H1 (cell line): ENCODE results near the gene ZDHHC11B. TPM values are rescaled to one million over a fixed set of nuclear protein-coding genes. Genes with fewer than 3 reads are reported as not detected.
"Not testable (repeated sequence)": the region's sequence is repeated elsewhere in the genome, so short reads cannot be mapped to it uniquely, and the experiment has no call there.

ENCODE experiments used
- CTCF ChIA-PET: fragments of 300-600 bp; sonication (Branson Sonifier 250); formaldehyde crosslinking; loops from one replicate; lab custom pipeline; 2021; ENCODE audit not compliant: partially characterized antibody; lab: Charles Lee
- POLR2A ChIA-PET: fragments of 300-600 bp; sonication (Branson Sonifier 250); formaldehyde crosslinking; loops from one replicate; lab custom pipeline; 2021; ENCODE audit warnings: inconsistent platforms; ENCODE audit not compliant: partially characterized antibody; lab: Charles Lee
- DNase-seq, 2 experiments: peaks; one replicate each; pipeline versions ENCODE4 v3.0.0 to v3.0.0-alpha.2; 2010 to 2022; ENCODE audit warnings: low spot score in 2 of 2, low read depth in 1 of 2, mixed read lengths in 1 of 2
- FAIRE-seq: peaks from 2 replicates; lab custom pipeline; 2011; peaks lifted over from hg19 to GRCh38; lab: Jason Lieb, UNC
- H2AFZ ChIP-seq: 2 replicates; pipeline ENCODE4 v1.8.1; 2012; ENCODE audit warnings: low read length, inconsistent platforms
- H2AK5ac ChIP-seq: 2 replicates; pipeline ENCODE4 v1.6.1; 2013; ENCODE audit warnings: low read depth, low read length
- H2BK120ac ChIP-seq: replicated peaks from 2 replicates; pipeline ENCODE3; 2013; ENCODE audit warnings: low read depth, low read length, inconsistent platforms
- H2BK12ac ChIP-seq: 2 replicates; pipeline ENCODE4 v1.6.1; 2013; ENCODE audit warnings: low read depth, low read length
- H2BK15ac ChIP-seq: 2 replicates; pipeline ENCODE4 v1.6.1; 2013; ENCODE audit warnings: low read length
- H2BK20ac ChIP-seq: 2 replicates; pipeline ENCODE4 v1.6.1; 2013; ENCODE audit warnings: low read length
- H2BK5ac ChIP-seq: 2 replicates; pipeline ENCODE4 v1.6.1; 2013; ENCODE audit warnings: low read depth, low read length
- H3K14ac ChIP-seq: 2 replicates; pipeline ENCODE4 v1.6.1; 2013; ENCODE audit warnings: inconsistent platforms; ENCODE audit not compliant: insufficient read length
- H3K18ac ChIP-seq: 2 replicates; pipeline ENCODE4 v1.6.1; 2013; ENCODE audit warnings: low read length; ENCODE audit errors: extremely low read depth
- H3K23ac ChIP-seq: 2 replicates; pipeline ENCODE4 v1.6.1; 2013; ENCODE audit warnings: inconsistent platforms; ENCODE audit not compliant: insufficient read length
- H3K23me2 ChIP-seq: 2 replicates; pipeline ENCODE4 v1.6.1; 2013; ENCODE audit warnings: low read depth, low read length
- H3K27ac ChIP-seq: 2 replicates; pipeline ENCODE4 v1.6.1; 2011; ENCODE audit warnings: low read depth, low read length, inconsistent platforms
- H3K27me3 ChIP-seq, 4 experiments: replicated peaks in 1 of 4; 1 replicate in 1 of 4; 2 replicates in 3 of 4; pipeline versions ENCODE4 v1.6.1 to v1.8.1; 2011 to 2013; ENCODE audit warnings: low read length in 3 of 4, mild to moderate bottlenecking in 3 of 4, inconsistent platforms in 2 of 4, mixed read lengths in 2 of 4, moderate library complexity in 1 of 4; ENCODE audit not compliant: control insufficient read depth in 3 of 4, insufficient read depth in 3 of 4; ENCODE audit errors: extremely low read depth in 1 of 4
- H3K36me3 ChIP-seq, 4 experiments: 2 replicates each; pipeline versions ENCODE4 v1.6.1 to v1.8.1; 2011 to 2013; ENCODE audit warnings: mild to moderate bottlenecking in 4 of 4, low read length in 3 of 4, moderate library complexity in 2 of 4, control low read depth in 1 of 4, inconsistent platforms in 1 of 4; ENCODE audit not compliant: insufficient read depth in 4 of 4, control insufficient read depth in 2 of 4
- H3K4ac ChIP-seq: replicated peaks from 2 replicates; pipeline ENCODE3; 2013; ENCODE audit warnings: low read length, low read depth, mixed read lengths, inconsistent platforms; ENCODE audit not compliant: insufficient read length
- H3K4me1 ChIP-seq, 4 experiments: replicated peaks in 1 of 4; 1 replicate in 1 of 4; 2 replicates in 3 of 4; pipeline versions ENCODE4 v1.6.1 to v1.8.1; 2011 to 2013; ENCODE audit warnings: low read length in 3 of 4, inconsistent platforms in 2 of 4, mixed read lengths in 1 of 4; ENCODE audit not compliant: insufficient read depth in 4 of 4, control insufficient read depth in 3 of 4
- H3K4me2 ChIP-seq, 2 experiments: 2 replicates each; pipeline versions ENCODE4 v1.6.1 to v1.8.1; 2011 to 2013; ENCODE audit warnings: low read depth in 2 of 2, low read length in 2 of 2, control low read depth in 1 of 2, inconsistent platforms in 1 of 2, mild to moderate bottlenecking in 1 of 2; ENCODE audit not compliant: insufficient read depth in 1 of 2
- H3K4me3 ChIP-seq, 4 experiments: fragments of 200-600, 300-600 bp in 1 of 4; sonication (generic), shearing (Covaris generic), sonication (Bioruptor Twin) in 1 of 4; 2 replicates each; pipeline versions ENCODE4 v1.5.1 to v1.8.1; 2011 to 2016; ENCODE audit warnings: low read length in 4 of 4, low read depth in 3 of 4, control low read depth in 2 of 4, inconsistent platforms in 2 of 4, mild to moderate bottlenecking in 2 of 4, mixed read lengths in 1 of 4, moderate library complexity in 1 of 4; ENCODE audit not compliant: insufficient read depth in 2 of 4; ENCODE audit errors: extremely low read depth in 1 of 4
- H3K56ac ChIP-seq: replicated peaks from 2 replicates; pipeline ENCODE3; 2013; ENCODE audit warnings: low read depth, mild to moderate bottlenecking, mixed read lengths, low read length, inconsistent platforms; ENCODE audit not compliant: insufficient read length
- H3K79me1 ChIP-seq: 2 replicates; pipeline ENCODE4 v1.6.1; 2013; ENCODE audit warnings: low read depth, low read length, control low read depth
- H3K79me2 ChIP-seq, 2 experiments: 2 replicates each; pipeline versions ENCODE4 v1.6.1 to v1.8.1; 2012 to 2013; ENCODE audit warnings: low read length in 2 of 2, mild to moderate bottlenecking in 2 of 2, inconsistent platforms in 1 of 2; ENCODE audit not compliant: insufficient read depth in 2 of 2, control insufficient read depth in 1 of 2
- H3K9ac ChIP-seq, 4 experiments: replicated peaks in 1 of 4; 1 replicate in 1 of 4; 2 replicates in 3 of 4; pipeline versions ENCODE4 v1.6.1 to v1.8.1; 2011 to 2013; ENCODE audit warnings: low read depth in 3 of 4, low read length in 3 of 4, control low read depth in 2 of 4, mild to moderate bottlenecking in 2 of 4, moderate library complexity in 2 of 4, inconsistent platforms in 1 of 4; ENCODE audit errors: extremely low read depth in 1 of 4
- H3K9me3 ChIP-seq, 2 experiments: 2 replicates each; pipeline versions ENCODE4 v1.6.1 to v1.8.1; 2012 to 2013; ENCODE audit warnings: mild to moderate bottlenecking in 2 of 2, moderate library complexity in 2 of 2, control low read depth in 1 of 2, inconsistent platforms in 1 of 2, low read depth in 1 of 2, low read length in 1 of 2, mixed read lengths in 1 of 2; ENCODE audit not compliant: insufficient read depth in 2 of 2
- H4K20me1 ChIP-seq, 2 experiments: replicated peaks in 1 of 2; 2 replicates each; pipeline versions ENCODE3 to v1.8.1; 2011 to 2013; ENCODE audit warnings: inconsistent platforms in 2 of 2, low read length in 2 of 2, mild to moderate bottlenecking in 1 of 2; ENCODE audit not compliant: insufficient read depth in 2 of 2, control insufficient read depth in 1 of 2
- H4K5ac ChIP-seq: 2 replicates; pipeline ENCODE4 v1.6.1; 2013; ENCODE audit warnings: low read length, low read depth, mixed read lengths, inconsistent platforms; ENCODE audit not compliant: insufficient read length
- H4K8ac ChIP-seq: 2 replicates; pipeline ENCODE4 v1.8.0; 2013; ENCODE audit warnings: mild to moderate bottlenecking, moderate library complexity, low read length, inconsistent platforms; ENCODE audit not compliant: insufficient read depth; ENCODE audit errors: extremely low read depth
- H4K91ac ChIP-seq: replicated peaks from 2 replicates; pipeline ENCODE3; 2013; ENCODE audit warnings: low read length, mixed read lengths, inconsistent platforms; ENCODE audit not compliant: insufficient read length
- WGBS, 2 experiments: shearing (Covaris generic) in 1 of 2; methylation state at CpG; one replicate each; pipeline versions ENCODE4 v1.1.6 to v1.1.7; 2013 to 2015; ENCODE audit warnings: low lambda C conversion rate in 2 of 2, mixed read lengths in 2 of 2, inconsistent platforms in 1 of 2, low coverage in 1 of 2, missing lambda C conversion rate in 1 of 2; ENCODE audit not compliant: insufficient replicate concordance in 2 of 2, insufficient coverage in 1 of 2, insufficient read length in 1 of 2; ENCODE audit errors: extremely low coverage in 1 of 2, missing lambda C conversion rate in 1 of 2; 5-methylcytosine and 5-hydroxymethylcytosine counted together
- polyA plus RNA-seq, 7 experiments: library from polyadenylated mRNA; depleted of rRNA in 3 of 7; stranded (reverse) in 5 of 7; unstranded in 2 of 7; fragments of >200 nt in 5 of 7; fragments of 200-250 nt in 2 of 7; gene quantifications; 1 replicate in 5 of 7; 2 replicates in 1 of 7; 4 replicates in 1 of 7; pipeline versions ENCODE4 v1.2.1 to v1.2.3, GENCODE V29; 2011 to 2013; ENCODE audit warnings: missing spikeins in 2 of 7, mixed read lengths in 2 of 7
- total RNA-seq: library from RNA; stranded (reverse); fragmentation: NEBNext Ultra II Directional; extraction: Animal tissue kit (Norgen Biotek cat#: 25700); gene quantifications from 2 replicates; pipeline ENCODE4 v1.2.1, GENCODE V29; 2021

ZDHHC11B gene
- total and polyA plus RNA-seq, 2 of the 8 experiments (the other 6 are each of a cell fraction or from before 2014, with no cell fraction given) = 0.29 to 2.5 TPM

GRCh38 chr5:751992-752391 is 32.5 kb downstream of the ZDHHC11B start:
- DNase-seq, H3K4me1 ChIP-seq, H2BK20ac ChIP-seq, H3K23ac ChIP-seq, H3K9ac ChIP-seq, H4K20me1 ChIP-seq, FAIRE-seq, H3K36me3 ChIP-seq, H2BK12ac ChIP-seq, H3K23me2 ChIP-seq, H3K18ac ChIP-seq, H4K8ac ChIP-seq, H2AFZ ChIP-seq, H2AK5ac ChIP-seq, H2BK15ac ChIP-seq, H3K56ac ChIP-seq, H3K14ac ChIP-seq, H2BK120ac ChIP-seq, H4K91ac ChIP-seq, H3K9me3 ChIP-seq, H4K5ac ChIP-seq, H3K27ac ChIP-seq, H3K27me3 ChIP-seq, H3K79me1 ChIP-seq, H2BK5ac ChIP-seq, POLR2A ChIA-PET, H3K4me3 ChIP-seq, CTCF ChIA-PET, H3K79me2 ChIP-seq, H3K4ac ChIP-seq, H3K4me2 ChIP-seq: not testable (repeated sequence)
- 90% methylated on average over 3 of the region's 8 CpGs; no CpG with 5 or more reads in 1 of the 2 experiments for WGBS, 2 experiments
